Panc1 (cell line): ENCODE data around the gene CUX1. TPM values are rescaled to one million over a fixed set of nuclear protein-coding genes. Genes with fewer than 3 reads are reported as not detected.

ENCODE experiments used
- ATAC-seq: fragments of 200-7000 bp; cut with Tn5 transposase; 2 replicates; pipeline ENCODE4 v1.9.1; 2020; ENCODE audit warnings: mild to moderate bottlenecking, moderate library complexity
- BruUV-seq: library from RNA; stranded (reverse); fragments of 400-500 nt; replicated peaks from 2 replicates; lab custom pipeline; 2021; lab: Mats Ljungman, UMichigan
- CTCF ChIA-PET: fragments of 300-600 bp; sonication (Branson Sonifier 250); formaldehyde crosslinking; loops from one replicate; lab custom pipeline; 2022; ENCODE audit warnings: antibody characterized with exemption; lab: Charles Lee
- POLR2A ChIA-PET: fragments of 300-600 bp; sonication (Branson Sonifier 250); formaldehyde crosslinking; loops from one replicate; lab custom pipeline; 2022; ENCODE audit warnings: antibody characterized with exemption; lab: Charles Lee
- DNase-seq: peaks from one replicate; pipeline ENCODE4 v3.0.0-alpha.2; 2010; ENCODE audit warnings: low read depth, low spot score
- H3K27ac ChIP-seq: 2 replicates; pipeline ENCODE4 v1.5.1; 2011; ENCODE audit warnings: mild to moderate bottlenecking, low read length, inconsistent platforms
- H3K27me3 ChIP-seq: fragments of 200-500 bp; sonication (Bioruptor generic); 2 replicates; pipeline ENCODE4 v1.6.0; 2014; ENCODE audit warnings: low read length, inconsistent platforms; ENCODE audit not compliant: control insufficient read depth, insufficient read depth
- H3K36me3 ChIP-seq: fragments of 200-500 bp; sonication (Bioruptor generic); 2 replicates; pipeline ENCODE4 v1.5.1; 2014; ENCODE audit warnings: inconsistent platforms, mild to moderate bottlenecking, low read length, moderate library complexity; ENCODE audit not compliant: control insufficient read depth, insufficient read depth
- H3K4me1 ChIP-seq: 2 replicates; pipeline ENCODE4 v1.5.1; 2011; ENCODE audit warnings: inconsistent platforms, mild to moderate bottlenecking, low read length, moderate library complexity; ENCODE audit not compliant: control insufficient read depth, insufficient read depth
- H3K4me3 ChIP-seq, 2 experiments: 2 replicates each; pipeline ENCODE4 v1.5.1; 2011 to 2012; ENCODE audit warnings: low read depth in 2 of 2, low read length in 2 of 2, mild to moderate bottlenecking in 2 of 2, inconsistent platforms in 1 of 2, moderate library complexity in 1 of 2
- H3K9me3 ChIP-seq: fragments of 200-500 bp; sonication (Bioruptor generic); 2 replicates; pipeline ENCODE4 v1.5.1; 2014; ENCODE audit warnings: low read depth, mild to moderate bottlenecking, inconsistent platforms, low read length, moderate library complexity; ENCODE audit not compliant: control insufficient read depth, insufficient read depth
- POLR2AphosphoS5 ChIP-seq: IDR thresholded peaks from 2 replicates; pipeline ENCODE4 v1.6.1; 2012; ENCODE audit warnings: mild to moderate bottlenecking, low read depth, low read length, moderate library complexity
- SIN3A ChIP-seq: IDR thresholded peaks from 2 replicates; pipeline ENCODE4 v1.6.1; 2012; ENCODE audit warnings: low read depth, mild to moderate bottlenecking, low read length, moderate library complexity, borderline replicate concordance; ENCODE audit not compliant: insufficient read depth
- TCF7L2 ChIP-seq: IDR thresholded peaks from 2 replicates; pipeline ENCODE4 v1.6.1; 2011; ENCODE audit warnings: mild to moderate bottlenecking, low read depth, low read length, inconsistent platforms
- in situ Hi-C: cut with HindIII; loops from 2 replicates; pipeline ENCODE4 v1.10.0; 2016; ENCODE audit warnings: low sequenced_read_pairs, low pct_unique_long_range_greater_than_20kb
- intact Hi-C: fragments of 100-400 bp; cut with micrococcal nuclease; formaldehyde crosslinking; loops from one replicate; pipeline ENCODE4 v1.10.0; 2022; ENCODE audit not compliant: unreplicated experiment
- total RNA-seq: library from RNA; stranded (reverse); gene quantifications from one replicate; pipeline ENCODE4 v1.2.1, GENCODE V29; 2021; ENCODE audit not compliant: unreplicated experiment
- TF ChIP-seq, protein P1 (sequence below): fragments of 450-650 bp; IDR thresholded peaks from 2 replicates; pipeline ENCODE4 v1.5.1; 2017; ENCODE audit warnings: mild to moderate bottlenecking
- TF ChIP-seq, protein P2 (sequence below), 2 experiments: IDR thresholded peaks; 2 replicates each; pipeline ENCODE4 v1.6.1; 2011 to 2012; ENCODE audit warnings: low read depth in 2 of 2, control low read depth in 1 of 2, low read length in 1 of 2, mild to moderate bottlenecking in 1 of 2, moderate library complexity in 1 of 2; ENCODE audit not compliant: insufficient read depth in 1 of 2

CUX1 gene
- total RNA-seq, 1 experiment from 2014 or later: 50.9 TPM

DNA sequence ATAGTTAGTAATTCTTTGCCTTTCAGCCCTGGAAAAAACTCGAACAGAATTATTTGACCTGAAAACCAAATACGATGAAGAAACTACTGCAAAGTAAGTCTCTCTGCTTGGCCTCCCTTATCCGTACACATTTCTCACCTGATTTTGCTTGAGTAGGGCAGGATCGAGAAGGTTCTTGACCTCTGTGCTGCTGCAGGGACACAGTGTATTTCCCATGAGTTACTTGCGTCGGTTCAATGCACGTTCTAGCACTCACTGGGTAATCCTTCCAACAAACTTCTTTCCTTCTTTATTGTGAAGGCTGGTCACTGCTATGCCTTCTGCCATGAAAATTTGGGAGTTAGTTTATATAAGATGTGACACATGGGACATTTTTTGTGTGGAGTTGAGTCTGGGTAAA lies 297.8 kb downstream of the CUX1 start:
- no peaks in the 10 kb centered on the region for H3K9me3 ChIP-seq
- DNase-seq (no peak), ATAC-seq (no peak)
- POLR2A ChIA-PET: no interaction called here
- CTCF ChIA-PET: no interaction called here
- TF ChIP-seq, protein P1, sequence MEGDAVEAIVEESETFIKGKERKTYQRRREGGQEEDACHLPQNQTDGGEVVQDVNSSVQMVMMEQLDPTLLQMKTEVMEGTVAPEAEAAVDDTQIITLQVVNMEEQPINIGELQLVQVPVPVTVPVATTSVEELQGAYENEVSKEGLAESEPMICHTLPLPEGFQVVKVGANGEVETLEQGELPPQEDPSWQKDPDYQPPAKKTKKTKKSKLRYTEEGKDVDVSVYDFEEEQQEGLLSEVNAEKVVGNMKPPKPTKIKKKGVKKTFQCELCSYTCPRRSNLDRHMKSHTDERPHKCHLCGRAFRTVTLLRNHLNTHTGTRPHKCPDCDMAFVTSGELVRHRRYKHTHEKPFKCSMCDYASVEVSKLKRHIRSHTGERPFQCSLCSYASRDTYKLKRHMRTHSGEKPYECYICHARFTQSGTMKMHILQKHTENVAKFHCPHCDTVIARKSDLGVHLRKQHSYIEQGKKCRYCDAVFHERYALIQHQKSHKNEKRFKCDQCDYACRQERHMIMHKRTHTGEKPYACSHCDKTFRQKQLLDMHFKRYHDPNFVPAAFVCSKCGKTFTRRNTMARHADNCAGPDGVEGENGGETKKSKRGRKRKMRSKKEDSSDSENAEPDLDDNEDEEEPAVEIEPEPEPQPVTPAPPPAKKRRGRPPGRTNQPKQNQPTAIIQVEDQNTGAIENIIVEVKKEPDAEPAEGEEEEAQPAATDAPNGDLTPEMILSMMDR: no peak
- TF ChIP-seq TCF7L2 (no peak), POLR2AphosphoS5 (no peak), SIN3A (no peak)
- TF ChIP-seq, protein P2, sequence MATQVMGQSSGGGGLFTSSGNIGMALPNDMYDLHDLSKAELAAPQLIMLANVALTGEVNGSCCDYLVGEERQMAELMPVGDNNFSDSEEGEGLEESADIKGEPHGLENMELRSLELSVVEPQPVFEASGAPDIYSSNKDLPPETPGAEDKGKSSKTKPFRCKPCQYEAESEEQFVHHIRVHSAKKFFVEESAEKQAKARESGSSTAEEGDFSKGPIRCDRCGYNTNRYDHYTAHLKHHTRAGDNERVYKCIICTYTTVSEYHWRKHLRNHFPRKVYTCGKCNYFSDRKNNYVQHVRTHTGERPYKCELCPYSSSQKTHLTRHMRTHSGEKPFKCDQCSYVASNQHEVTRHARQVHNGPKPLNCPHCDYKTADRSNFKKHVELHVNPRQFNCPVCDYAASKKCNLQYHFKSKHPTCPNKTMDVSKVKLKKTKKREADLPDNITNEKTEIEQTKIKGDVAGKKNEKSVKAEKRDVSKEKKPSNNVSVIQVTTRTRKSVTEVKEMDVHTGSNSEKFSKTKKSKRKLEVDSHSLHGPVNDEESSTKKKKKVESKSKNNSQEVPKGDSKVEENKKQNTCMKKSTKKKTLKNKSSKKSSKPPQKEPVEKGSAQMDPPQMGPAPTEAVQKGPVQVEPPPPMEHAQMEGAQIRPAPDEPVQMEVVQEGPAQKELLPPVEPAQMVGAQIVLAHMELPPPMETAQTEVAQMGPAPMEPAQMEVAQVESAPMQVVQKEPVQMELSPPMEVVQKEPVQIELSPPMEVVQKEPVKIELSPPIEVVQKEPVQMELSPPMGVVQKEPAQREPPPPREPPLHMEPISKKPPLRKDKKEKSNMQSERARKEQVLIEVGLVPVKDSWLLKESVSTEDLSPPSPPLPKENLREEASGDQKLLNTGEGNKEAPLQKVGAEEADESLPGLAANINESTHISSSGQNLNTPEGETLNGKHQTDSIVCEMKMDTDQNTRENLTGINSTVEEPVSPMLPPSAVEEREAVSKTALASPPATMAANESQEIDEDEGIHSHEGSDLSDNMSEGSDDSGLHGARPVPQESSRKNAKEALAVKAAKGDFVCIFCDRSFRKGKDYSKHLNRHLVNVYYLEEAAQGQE (IDR thresholded peaks at IDR 0.05; ENCODE audit: insufficient read depth in 1 of 2, low read depth in 2 of 2, low read length in 1 of 2): no peak
- no peaks in the 10 kb centered on the region for H3K27me3 ChIP-seq
- H3K27ac ChIP-seq: no peak overlapping the region
- in situ Hi-C loops: no loop called here
- no peak overlapping the region for H3K4me3 ChIP-seq
- no peaks in the 10 kb centered on the region for H3K4me1 ChIP-seq
- intact Hi-C loops: no loop called here
- BruUV-seq: no TSS peak
- H3K36me3 ChIP-seq: no peaks in the 10 kb centered on the region; the same call in 1 of the 2 replicates

DNA sequence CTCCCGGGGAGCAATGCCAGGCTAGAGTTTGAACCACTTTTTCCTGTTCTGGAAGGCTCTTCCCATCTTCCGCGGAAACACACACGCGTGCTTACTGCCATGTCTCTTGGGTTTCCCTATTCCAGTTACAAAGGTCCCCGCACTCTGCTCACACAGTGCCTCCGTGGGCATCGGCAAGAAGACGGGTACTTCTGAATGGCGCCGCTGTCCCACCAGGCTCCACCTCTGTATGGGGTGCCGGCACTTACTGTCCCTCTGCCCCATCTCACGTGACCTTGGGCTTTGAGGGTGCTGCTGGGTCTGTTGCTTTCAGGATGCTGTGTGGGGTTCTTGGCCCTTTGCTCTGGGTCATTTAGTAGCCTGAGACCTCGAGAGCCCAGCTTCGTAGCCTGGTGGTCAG lies 298.5 kb downstream of the CUX1 start:
- BruUV-seq: no TSS peak
- TF ChIP-seq, protein P2 (IDR thresholded peaks at IDR 0.05; ENCODE audit: insufficient read depth in 1 of 2, low read depth in 2 of 2, low read length in 1 of 2): no peak
- TF ChIP-seq TCF7L2 (no peak), SIN3A (no peak), POLR2AphosphoS5 (no peak)
- TF ChIP-seq, protein P1: no peak

More for the DNA sequence above, 298.5 kb downstream of the CUX1 start:
- H3K4me1 ChIP-seq: no peaks in the 10 kb centered on the region
- DNase-seq (no peak), ATAC-seq (no peak)
- H3K4me3 ChIP-seq: no peak overlapping the region
- POLR2A ChIA-PET: no interaction called here
- no peak overlapping the region for H3K27ac ChIP-seq
- H3K36me3 ChIP-seq: no peaks in the 10 kb centered on the region; the same call in 1 of the 2 replicates
- no peaks in the 10 kb centered on the region for H3K27me3 ChIP-seq
- in situ Hi-C loops (no loop called here), intact Hi-C loops (no loop called here)
- CTCF ChIA-PET: no interaction called here
- no peaks in the 10 kb centered on the region for H3K9me3 ChIP-seq
